Progenitor cell of endocrine pancreas (in vitro differentiated cells): ENCODE measurements around the gene CDK11B. TPM values are rescaled to one million over a fixed set of nuclear protein-coding genes. Genes with fewer than 3 reads are reported as not detected.
"Not testable (repeated sequence)": the region's sequence is repeated elsewhere in the genome, so short reads cannot be mapped to it uniquely, and the experiment has no call there.

Experiments used
- DNase-seq: peaks from one replicate; pipeline ENCODE4 v3.0.0; 2021; ENCODE audit warnings: low spot score; ENCODE audit not compliant: unreplicated experiment
- H3K27ac Mint-ChIP-seq: 2 replicates; pipeline ENCODE4 v1.8.0; 2021; ENCODE audit warnings: mild to moderate bottlenecking, moderate library complexity, mixed read lengths
- H3K27me3 Mint-ChIP-seq: 2 replicates; pipeline ENCODE4 v1.8.0; 2021; ENCODE audit warnings: mixed read lengths
- H3K36me3 Mint-ChIP-seq: 2 replicates; pipeline ENCODE4 v1.8.0; 2022; ENCODE audit warnings: mixed read lengths; ENCODE audit not compliant: insufficient read depth
- H3K4me1 Mint-ChIP-seq: 2 replicates; pipeline ENCODE4 v1.8.0; 2021; ENCODE audit warnings: low read depth, mixed read lengths
- H3K4me3 Mint-ChIP-seq: 2 replicates; pipeline ENCODE4 v1.8.0; 2021; ENCODE audit warnings: low read depth, mild to moderate bottlenecking, moderate library complexity, mixed read lengths
- H3K9me3 Mint-ChIP-seq: 2 replicates; pipeline ENCODE4 v1.8.0; 2021; ENCODE audit warnings: low read depth, mixed read lengths
- CTCF ChIP-seq: fragments of 200-600 bp; sonication (generic); IDR thresholded peaks from one replicate; pipeline ENCODE4 v1.5.0; 2021; ENCODE audit warnings: antibody characterized with exemption, mild to moderate bottlenecking; ENCODE audit not compliant: unreplicated experiment
- total RNA-seq: library from RNA; stranded (reverse); gene quantifications from 2 replicates; pipeline ENCODE4 v1.2.1, GENCODE V29; 2021

The CDK11B gene
- total RNA-seq, 1 donor from 2014 or later: 28.7 TPM

- H3K27ac Mint-ChIP-seq: peak overlapping the region; percentile 84
- DNase-seq: no peak
- TF ChIP-seq CTCF: peak; percentile 34
- no peaks in the 10 kb centered on the region for H3K27me3 Mint-ChIP-seq
- H3K4me3 Mint-ChIP-seq: no peak overlapping the region
- peaks cover 9% of the 10 kb centered on the region for H3K4me1 Mint-ChIP-seq
- peaks cover 4% of the 10 kb centered on the region for H3K36me3 Mint-ChIP-seq
- no peaks in the 10 kb centered on the region for H3K9me3 Mint-ChIP-seq
These were observed 20.0 kb upstream of the CDK11B start for GRCh38 chr1:1678581-1679380.

- Mint-ChIP-seq H3K9me3 (no peaks in the 10 kb centered on the region), H3K36me3 (peaks cover 4% of the 10 kb centered on the region), H3K27me3 (no peaks in the 10 kb centered on the region), H3K4me3 (no peak overlapping the region), H3K27ac (peak overlapping the region; percentile 84), H3K4me1 (peaks cover 5% of the 10 kb centered on the region)
- DNase-seq: no peak
- TF ChIP-seq CTCF: no peak
These were observed 19.1 kb upstream of the CDK11B start for GRCh38 chr1:1677718-1678580.

GRCh38 chr1:1676087-1676486, 17.3 kb upstream of the CDK11B start:
- H3K27ac Mint-ChIP-seq, H3K36me3 Mint-ChIP-seq, H3K4me1 Mint-ChIP-seq: not testable (repeated sequence)

GRCh38 chr1:1675218-1675617, 16.4 kb upstream of the CDK11B start:
- H3K4me3 Mint-ChIP-seq, H3K4me1 Mint-ChIP-seq: not testable (repeated sequence)

More at GRCh38 chr1:1676087-1676486, 17.3 kb upstream of the CDK11B start:
- H3K9me3 Mint-ChIP-seq, H3K4me3 Mint-ChIP-seq, H3K27me3 Mint-ChIP-seq, DNase-seq: not testable (repeated sequence)

GRCh38 chr1:1674806-1675205, 16.0 kb upstream of the CDK11B start:
- H3K27me3 Mint-ChIP-seq, H3K36me3 Mint-ChIP-seq, H3K9me3 Mint-ChIP-seq, H3K27ac Mint-ChIP-seq, DNase-seq, H3K4me3 Mint-ChIP-seq, H3K4me1 Mint-ChIP-seq: not testable (repeated sequence)

More at GRCh38 chr1:1675218-1675617, 16.4 kb upstream of the CDK11B start:
- DNase-seq, H3K27me3 Mint-ChIP-seq, H3K36me3 Mint-ChIP-seq, H3K9me3 Mint-ChIP-seq, H3K27ac Mint-ChIP-seq: not testable (repeated sequence)

- Mint-ChIP-seq H3K27ac (no peak overlapping the region), H3K27me3 (no peaks in the 10 kb centered on the region), H3K4me3 (no peak overlapping the region), H3K4me1 (no peaks in the 10 kb centered on the region), H3K9me3 (no peaks in the 10 kb centered on the region), H3K36me3 (peaks cover 7% of the 10 kb centered on the region)
- TF ChIP-seq CTCF: no peak
- no peak for DNase-seq
These were observed 13.6 kb upstream of the CDK11B start for GRCh38 chr1:1672181-1672965.
